GM19324 (cell line): ENCODE measurements around the gene DNM3.

ENCODE experiments used
- ATAC-seq: cut with Tn5 transposase; IDR thresholded peaks from one replicate; pipeline ENCODE4 v1.9.1; 2021; ENCODE audit warnings: mild to moderate bottlenecking, moderate library complexity; ENCODE audit not compliant: unreplicated experiment, low FRiP score

DNM3 gene

DNA sequence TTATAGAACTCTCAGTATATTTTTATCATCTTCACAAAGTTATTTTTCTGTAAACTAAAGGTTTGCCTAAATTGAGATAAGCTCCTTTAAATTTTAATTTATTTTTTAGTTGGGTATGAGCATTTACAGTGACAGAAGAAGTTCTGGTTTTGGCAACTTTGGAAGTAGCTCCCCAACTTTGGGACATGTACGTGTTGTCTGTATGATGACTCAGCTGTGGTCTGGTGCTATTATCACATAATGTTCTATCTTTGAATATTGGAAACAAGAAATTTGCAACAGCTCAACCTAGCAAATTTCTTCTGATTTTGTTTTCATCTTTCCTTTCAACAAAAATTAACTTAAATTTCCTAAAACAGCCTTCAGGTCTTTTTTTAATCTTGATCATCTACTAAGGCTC lies 532.6 kb downstream of the DNM3 start:
- no peak for ATAC-seq

DNA sequence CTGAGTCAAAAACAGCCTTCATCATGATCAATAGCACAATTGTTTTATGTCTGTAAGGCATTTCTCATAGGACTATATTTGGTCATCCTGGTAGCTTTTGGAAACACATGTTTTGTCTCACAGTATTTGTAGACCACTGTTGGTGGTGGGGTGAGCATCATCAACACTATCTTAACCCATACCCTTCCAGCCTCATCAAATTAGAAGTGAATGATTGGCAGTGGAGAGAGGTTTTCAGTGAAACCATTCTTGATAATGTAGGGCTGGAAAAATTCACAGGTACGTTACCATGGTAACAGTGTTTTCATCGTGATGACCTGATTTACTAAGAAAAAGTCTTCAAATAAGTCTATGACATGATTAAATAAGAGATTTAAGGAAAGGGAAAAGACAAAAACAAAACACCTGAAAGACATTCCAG lies 533.9 kb downstream of the DNM3 start:
- no peak for ATAC-seq

DNA sequence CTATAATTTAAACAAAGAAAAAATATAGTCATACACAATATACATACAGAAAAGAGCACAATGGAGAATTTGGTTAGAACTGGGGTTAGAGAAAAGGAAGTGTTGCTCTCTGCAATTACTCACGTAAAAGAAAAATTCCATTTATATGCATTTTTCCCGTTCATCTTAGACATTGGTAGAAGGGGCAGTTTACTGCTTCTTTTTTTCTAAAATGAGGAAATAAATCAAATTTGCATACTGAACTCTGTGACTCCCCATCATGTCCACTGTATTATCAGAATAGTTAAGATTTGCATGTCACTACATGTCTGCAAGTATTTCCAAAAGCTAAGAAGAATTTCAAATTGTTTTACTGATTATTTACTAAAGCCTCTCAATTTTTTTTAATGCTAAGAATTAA lies 535.1 kb downstream of the DNM3 start:
- ATAC-seq = no peak

GRCh38 chr1:172377565-172377964 lies 536.3 kb downstream of the DNM3 start:
- ATAC-seq = no peak

DNA sequence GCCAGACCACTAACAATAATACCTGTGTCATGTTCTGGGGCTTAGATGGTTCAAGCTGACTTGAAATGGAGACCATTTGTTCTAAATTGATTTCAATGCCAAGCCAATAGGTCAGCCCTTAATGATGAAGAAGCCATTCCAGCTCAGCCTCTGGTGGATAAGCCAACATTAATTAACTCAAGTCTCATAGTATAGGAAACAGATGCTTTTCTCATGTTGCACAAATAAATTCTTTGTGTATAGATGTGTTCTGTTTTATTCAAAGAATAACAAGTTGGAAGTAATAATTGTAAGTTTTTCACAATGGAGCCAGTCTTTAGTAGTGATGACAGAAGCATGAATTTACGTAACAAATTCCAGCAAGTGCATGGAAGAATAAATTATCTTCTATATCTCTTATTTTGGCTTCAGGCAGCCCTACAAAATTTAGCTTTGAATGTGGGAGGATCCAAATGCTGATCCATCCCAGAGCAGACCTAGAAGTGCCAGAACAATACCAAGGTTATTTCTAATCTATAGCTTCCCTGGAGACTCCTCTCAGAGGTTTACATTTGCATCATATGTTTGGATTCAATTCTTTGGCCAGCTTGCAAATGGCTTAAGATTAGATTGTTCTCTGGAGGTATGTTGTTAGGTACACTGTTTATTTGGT lies 536.9 kb downstream of the DNM3 start:
- ATAC-seq = no peak

GRCh38 chr1:172380441-172381244 lies 539.3 kb downstream of the DNM3 start:
- peak; percentile 86 for ATAC-seq

DNA sequence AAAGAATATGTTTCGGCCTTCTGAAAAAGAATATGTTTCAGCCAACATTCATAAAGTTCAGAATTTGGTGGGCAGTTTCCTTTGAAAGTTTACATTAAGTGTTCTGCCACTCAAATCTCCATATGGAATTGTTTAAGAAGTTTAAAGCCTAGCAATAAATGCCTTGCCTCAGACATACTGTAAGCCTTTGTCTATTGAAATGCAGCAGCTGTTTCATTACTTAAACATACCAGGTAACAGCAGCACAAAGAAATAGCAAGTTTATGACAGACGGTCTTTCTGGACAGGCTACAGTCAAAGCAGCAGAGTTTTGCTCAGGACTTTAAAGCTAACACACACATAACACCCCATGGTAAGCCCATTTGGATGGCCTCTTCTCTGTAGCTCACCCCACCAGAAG lies 540.6 kb downstream of the DNM3 start:
- no peak for ATAC-seq

- ATAC-seq = no peak
Observed at GRCh38 chr1:172382406-172382805, 541.1 kb downstream of the DNM3 start.

DNA sequence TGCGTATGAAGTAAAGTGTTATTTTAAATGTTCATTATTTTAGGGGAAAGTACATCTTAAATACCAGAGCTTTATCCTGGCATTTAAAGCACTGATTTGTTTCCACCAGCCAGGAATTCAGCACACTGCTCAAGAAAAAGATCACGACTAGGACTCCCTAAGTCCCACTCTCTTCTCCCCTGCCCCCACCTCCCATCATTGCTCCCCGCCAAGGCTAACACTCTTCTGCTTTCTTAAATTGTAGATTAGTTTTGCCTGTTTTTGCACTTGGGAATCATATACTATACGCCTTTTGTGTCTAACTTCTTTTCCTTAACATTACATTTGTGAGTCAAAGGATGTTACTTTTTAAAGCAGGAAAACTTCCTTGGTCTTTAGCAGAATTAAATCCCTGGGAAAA lies 541.7 kb downstream of the DNM3 start:
- no peak for ATAC-seq

DNA sequence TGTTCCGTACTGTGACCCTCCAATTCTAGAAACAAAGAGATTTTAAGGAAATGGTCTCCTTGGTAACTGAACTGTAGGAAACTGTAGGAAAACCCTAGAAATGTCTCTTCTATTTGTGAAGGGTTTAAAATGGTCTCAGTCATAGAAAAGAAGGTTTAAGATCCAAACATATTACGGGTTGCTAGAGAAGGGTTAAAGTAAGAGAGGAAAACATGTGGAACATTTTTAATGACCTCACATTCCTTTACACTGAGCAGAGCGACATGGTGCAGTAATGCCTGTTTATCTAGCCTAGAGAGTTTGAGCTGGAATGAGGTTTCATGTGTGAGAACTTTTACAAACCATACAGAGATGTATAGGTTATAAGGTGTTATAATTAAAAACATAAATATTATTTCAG lies 542.2 kb downstream of the DNM3 start:
- no peak for ATAC-seq

DNA sequence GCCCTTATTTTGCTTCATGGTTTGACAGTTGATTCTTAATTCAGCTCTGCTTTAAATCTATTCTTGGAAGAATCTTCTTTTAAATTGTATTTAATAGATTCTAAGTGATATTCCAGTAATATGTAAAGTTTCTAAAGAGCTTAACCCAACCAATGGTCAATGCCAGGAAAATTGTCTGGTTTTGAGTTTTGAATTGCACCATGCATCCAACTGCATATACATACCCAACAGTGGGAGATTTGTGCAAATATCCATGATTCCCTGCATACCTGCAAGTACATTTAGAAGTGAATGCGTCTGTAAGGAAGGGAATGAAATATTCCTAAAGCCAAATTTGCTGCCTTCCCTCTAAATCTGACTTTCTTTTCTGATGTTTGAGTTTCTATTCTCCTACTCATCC lies 543.4 kb downstream of the DNM3 start:
- ATAC-seq = no peak

- no peak for ATAC-seq
Observed at GRCh38 chr1:172386046-172386445, 544.7 kb downstream of the DNM3 start.

- ATAC-seq = no peak
Observed at GRCh38 chr1:172388490-172388889, 547.2 kb downstream of the DNM3 start.

DNA sequence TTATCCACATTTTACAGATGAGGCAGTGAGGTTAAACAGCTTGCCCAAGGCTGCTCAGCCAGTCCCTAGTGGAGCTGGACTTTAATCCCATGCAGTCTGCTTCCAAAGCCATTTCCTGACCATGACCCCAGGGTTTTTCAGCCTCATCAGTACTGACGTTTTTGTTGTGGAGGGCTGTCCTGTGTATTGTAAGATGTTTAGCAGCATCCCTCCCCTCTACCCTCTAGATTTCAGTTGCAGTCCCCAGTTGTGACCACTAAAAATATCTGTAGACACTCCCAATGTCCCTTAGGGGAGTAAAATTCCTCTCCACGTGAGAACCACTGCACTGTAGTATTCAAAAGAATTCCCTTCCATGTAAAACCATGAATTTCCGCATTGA lies 549.0 kb downstream of the DNM3 start:
- ATAC-seq = no peak

- no peak for ATAC-seq
Observed at GRCh38 chr1:172390683-172391551, 549.6 kb downstream of the DNM3 start.

DNA sequence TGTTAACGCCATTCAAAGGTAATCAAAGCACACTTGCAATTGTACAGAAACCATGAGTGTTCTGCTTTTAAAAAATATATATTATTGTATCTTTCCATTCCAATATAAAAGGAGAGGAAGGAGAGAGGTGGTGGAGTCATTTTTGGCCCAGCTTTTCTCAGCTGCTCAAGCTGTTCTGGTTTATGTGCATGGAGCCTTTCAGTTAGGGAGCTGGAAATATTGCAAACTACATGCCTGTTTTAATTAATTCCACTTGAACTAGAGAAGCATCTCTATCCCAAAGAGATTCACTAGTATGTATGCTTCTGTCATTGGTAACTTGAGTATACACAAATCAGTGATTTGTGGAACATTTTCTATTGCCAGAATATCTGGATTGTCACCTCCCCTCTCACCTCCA lies 550.7 kb downstream of the DNM3 start:
- no peak for ATAC-seq

DNA sequence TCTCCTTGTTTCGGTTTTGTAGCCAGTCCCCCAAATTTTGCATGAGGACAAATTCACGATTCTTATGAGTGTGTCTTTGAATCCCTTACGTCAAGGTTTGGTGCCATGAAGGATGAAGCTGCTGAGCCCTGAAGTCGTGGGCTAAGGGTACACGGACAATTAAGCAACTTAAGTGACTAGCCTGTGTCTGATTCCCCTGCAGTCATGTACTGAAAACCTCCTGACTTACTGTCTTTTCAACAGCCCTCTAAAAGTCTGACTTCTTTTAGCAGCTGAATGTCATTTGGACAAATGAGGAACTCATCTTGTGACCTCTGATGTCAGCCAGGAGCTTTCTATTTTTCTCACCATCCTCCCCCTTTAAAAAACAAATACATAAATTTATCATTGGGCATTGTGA lies 552.1 kb downstream of the DNM3 start:
- ATAC-seq = no peak

- ATAC-seq = peak; percentile 85
Observed at GRCh38 chr1:172394141-172394751, 552.9 kb downstream of the DNM3 start.

DNA sequence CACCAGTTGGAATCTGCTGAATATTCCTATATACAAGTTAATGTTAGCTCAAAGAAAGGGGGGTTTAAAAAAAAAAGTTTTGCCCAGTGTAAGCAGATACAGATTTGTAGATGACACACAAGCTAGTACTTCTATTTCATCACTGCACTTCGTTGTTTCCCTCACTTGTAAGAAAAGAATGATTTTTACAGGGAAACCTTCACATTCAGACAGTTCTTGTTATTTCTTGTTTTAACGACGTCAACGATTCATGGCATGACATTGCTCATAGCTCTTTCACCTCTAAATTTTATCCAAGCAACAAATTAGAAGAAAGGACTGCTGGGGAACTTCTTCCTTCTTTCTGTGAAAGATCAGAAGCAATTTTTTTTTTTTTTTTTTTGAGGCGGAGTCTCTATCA lies 553.5 kb downstream of the DNM3 start:
- ATAC-seq = no peak

DNA sequence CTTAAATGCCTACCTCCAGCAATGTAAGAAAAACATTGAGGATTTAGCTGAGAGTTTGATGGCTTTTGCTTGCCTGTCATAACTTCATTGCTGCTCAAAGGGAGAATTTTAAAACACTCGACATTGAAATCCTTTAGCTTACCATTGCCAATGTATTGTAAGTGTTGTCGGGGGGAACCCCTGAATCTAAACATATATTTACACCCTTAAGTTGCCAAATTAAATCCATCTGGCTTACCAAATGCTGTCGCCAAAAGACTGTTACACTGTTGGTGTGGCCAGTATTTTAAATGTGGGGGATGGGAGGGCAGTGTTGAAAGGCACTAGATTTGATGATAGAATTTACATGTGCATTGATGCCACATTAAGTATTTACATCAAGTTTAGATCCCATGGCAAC lies 554.3 kb downstream of the DNM3 start:
- ATAC-seq = no peak

GRCh38 chr1:172397221-172397620 lies 555.9 kb downstream of the DNM3 start:
- no peak for ATAC-seq
